Measurements from ENCODE around the gene TXNRD2.

DNA sequence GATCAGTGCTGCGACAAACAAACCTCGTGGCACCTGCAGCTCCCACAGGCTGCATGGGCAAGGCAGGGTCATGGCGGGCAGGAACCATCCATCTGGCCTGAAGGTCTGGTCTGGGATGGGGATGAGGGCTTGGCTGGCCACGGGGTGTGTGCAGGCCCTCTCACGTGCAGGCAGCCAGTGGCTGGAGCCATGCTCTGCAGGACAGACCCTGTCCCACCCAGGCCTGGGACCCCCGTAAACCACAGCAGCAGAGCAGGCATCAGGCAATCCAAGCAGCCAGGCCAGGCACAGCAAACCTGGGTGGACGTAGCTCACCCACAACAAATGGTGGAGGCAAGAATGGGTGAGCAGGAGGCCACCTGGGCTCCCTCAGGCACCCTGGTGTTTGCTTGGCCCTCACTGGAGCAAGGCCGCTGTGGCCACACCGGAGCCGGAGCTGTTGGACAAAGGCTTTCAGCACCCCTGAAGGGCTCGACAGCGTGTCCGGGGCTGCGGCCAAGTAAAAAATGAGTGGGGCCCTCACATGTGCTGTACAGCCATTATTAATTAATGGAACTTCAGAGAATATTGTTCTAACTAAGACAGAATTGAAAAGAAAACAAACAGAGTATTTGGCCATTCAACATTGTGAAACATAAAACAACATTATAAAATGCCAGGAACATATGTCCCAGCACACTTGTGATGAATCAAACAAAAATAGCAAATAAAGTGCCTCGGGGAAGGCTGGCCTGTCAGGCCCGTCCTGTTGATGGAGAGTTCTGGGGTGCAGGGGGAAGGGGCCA, 63.0 kb downstream of the TXNRD2 start:
- no peak for TF ChIP-seq CTCF (IDR thresholded peaks at IDR 0.05)
- no peak for TF ChIP-seq POLR2A (IDR thresholded peaks at IDR 0.05)
- TF ChIP-seq EP300 (IDR thresholded peaks at IDR 0.05): no peak
- no peak for TF ChIP-seq POLR2AphosphoS5 (IDR thresholded peaks at IDR 0.05)
